ENCODE results near the gene KDM4B.

Gene KDM4B

GRCh38 chr19:5128251-5128935, 159.5 kb downstream of the KDM4B start:
- TF ChIP-seq, protein P1, sequence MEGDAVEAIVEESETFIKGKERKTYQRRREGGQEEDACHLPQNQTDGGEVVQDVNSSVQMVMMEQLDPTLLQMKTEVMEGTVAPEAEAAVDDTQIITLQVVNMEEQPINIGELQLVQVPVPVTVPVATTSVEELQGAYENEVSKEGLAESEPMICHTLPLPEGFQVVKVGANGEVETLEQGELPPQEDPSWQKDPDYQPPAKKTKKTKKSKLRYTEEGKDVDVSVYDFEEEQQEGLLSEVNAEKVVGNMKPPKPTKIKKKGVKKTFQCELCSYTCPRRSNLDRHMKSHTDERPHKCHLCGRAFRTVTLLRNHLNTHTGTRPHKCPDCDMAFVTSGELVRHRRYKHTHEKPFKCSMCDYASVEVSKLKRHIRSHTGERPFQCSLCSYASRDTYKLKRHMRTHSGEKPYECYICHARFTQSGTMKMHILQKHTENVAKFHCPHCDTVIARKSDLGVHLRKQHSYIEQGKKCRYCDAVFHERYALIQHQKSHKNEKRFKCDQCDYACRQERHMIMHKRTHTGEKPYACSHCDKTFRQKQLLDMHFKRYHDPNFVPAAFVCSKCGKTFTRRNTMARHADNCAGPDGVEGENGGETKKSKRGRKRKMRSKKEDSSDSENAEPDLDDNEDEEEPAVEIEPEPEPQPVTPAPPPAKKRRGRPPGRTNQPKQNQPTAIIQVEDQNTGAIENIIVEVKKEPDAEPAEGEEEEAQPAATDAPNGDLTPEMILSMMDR (conservative IDR thresholded peaks at IDR 0.05; ENCODE audit: low read depth, low read length): no peak
- DNase-seq (ENCODE audit: low read depth): peak; percentile 89
- H3K4me3 ChIP-seq (ENCODE audit: low read depth, low read length): no peak overlapping the region

- TF ChIP-seq, protein P1 (conservative IDR thresholded peaks at IDR 0.05; ENCODE audit: low read depth, low read length): no peak
- DNase-seq (ENCODE audit: low read depth): peak; percentile 81
- H3K4me3 ChIP-seq (ENCODE audit: low read depth, low read length): no peak overlapping the region
These were observed 160.1 kb downstream of the KDM4B start for GRCh38 chr19:5128936-5129389.

- TF ChIP-seq, protein P1 (conservative IDR thresholded peaks at IDR 0.05; ENCODE audit: low read depth, low read length): no peak
- no peak for DNase-seq (ENCODE audit: low read depth)
- no peak overlapping the region for H3K4me3 ChIP-seq (ENCODE audit: low read depth, low read length)
These were observed 160.8 kb downstream of the KDM4B start for GRCh38 chr19:5129691-5130090.

- no peak for DNase-seq (ENCODE audit: low read depth)
- TF ChIP-seq, protein P1 (conservative IDR thresholded peaks at IDR 0.05; ENCODE audit: low read depth, low read length): no peak
- H3K4me3 ChIP-seq (ENCODE audit: low read depth, low read length): no peak overlapping the region
These were observed 161.6 kb downstream of the KDM4B start for GRCh38 chr19:5130371-5131030.

DNA sequence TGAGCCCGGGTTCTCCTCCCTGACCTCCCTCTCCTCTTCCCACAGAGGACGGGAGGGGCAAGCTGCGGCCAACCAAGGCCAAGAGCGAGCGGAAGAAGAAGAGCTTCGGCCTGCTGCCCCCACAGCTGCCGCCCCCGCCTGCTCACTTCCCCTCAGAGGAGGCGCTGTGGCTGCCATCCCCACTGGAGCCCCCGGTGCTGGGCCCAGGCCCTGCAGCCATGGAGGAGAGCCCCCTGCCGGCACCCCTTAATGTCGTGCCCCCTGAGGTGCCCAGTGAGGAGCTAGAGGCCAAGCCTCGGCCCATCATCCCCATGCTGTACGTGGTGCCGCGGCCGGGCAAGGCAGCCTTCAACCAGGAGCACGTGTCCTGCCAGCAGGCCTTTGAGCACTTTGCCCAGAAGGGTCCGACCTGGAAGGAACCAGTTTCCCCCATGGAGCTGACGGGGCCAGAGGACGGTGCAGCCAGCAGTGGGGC, 162.2 kb downstream of the KDM4B start:
- H3K4me3 ChIP-seq (ENCODE audit: low read depth, low read length): no peak overlapping the region
- TF ChIP-seq, protein P1 (conservative IDR thresholded peaks at IDR 0.05; ENCODE audit: low read depth, low read length): no peak
- no peak for DNase-seq (ENCODE audit: low read depth)

DNA sequence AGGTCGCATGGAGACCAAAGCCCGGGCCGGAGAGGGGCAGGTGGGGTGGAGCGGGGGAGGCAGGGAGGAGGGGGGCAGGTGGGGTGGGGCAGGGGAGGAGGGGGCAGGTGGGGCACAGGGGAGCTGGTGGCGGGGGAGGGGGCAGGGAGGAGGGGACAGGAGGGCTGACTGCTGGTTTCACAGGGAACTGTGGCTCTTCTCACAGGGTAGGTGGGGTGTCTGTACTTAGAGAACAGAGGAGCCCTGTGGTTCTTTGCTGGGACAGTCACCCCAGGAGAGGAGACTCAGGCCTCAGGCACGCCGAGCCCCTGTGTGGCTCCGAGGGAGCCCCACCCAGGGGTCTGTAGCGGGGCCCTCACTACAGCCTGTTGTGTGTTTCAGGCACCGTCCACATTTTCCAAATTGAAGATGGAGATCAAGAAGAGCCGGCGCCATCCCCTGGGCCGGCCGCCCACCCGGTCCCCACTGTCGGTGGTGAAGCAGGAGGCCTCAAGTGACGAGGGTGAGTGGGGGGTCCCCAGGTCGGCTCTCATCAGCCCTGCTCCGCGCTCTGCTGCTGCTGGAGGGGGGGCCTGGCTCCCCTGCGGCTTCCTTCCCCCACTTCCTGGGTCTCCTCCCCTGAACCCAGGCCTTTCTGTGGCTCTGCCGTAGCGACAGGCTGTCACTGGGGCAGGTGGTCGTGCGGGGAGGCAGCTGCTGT, 162.7 kb downstream of the KDM4B start:
- TF ChIP-seq, protein P1 (conservative IDR thresholded peaks at IDR 0.05; ENCODE audit: low read depth, low read length): no peak
- DNase-seq (ENCODE audit: low read depth): no peak
- H3K4me3 ChIP-seq (ENCODE audit: low read depth, low read length): no peak overlapping the region

Data from choroid plexus epithelial cell (primary cell).